ENCODE results near the gene B3GNT9. TPM values are rescaled to one million over a fixed set of nuclear protein-coding genes. Genes with fewer than 3 reads are reported as not detected.

B3GNT9 gene
- total RNA-seq, 4 donors from 2014 or later, result 6.8 to 19.2 (median 14.9) TPM

GRCh38 chr16:67182288-67182687 is 31.5 kb upstream of the B3GNT9 start:
- DNase-seq (ENCODE audit: low spot score) (no peak), ATAC-seq (ENCODE audit: low FRiP score) (no peak)
- TF ChIP-seq CTCF (IDR thresholded peaks at IDR 0.05), result no peak

- DNase-seq (ENCODE audit: low spot score) (no peak), ATAC-seq (ENCODE audit: low FRiP score) (peak; percentile 37)
- no peak for TF ChIP-seq CTCF (IDR thresholded peaks at IDR 0.05)
Observed at GRCh38 chr16:67181346-67181745, 30.5 kb upstream of the B3GNT9 start.

GRCh38 chr16:67180166-67180565 is 29.4 kb upstream of the B3GNT9 start:
- no peak for TF ChIP-seq CTCF (IDR thresholded peaks at IDR 0.05)
- no peak for DNase-seq (ENCODE audit: low spot score)
- ATAC-seq (ENCODE audit: low FRiP score), result no peak

- ATAC-seq (ENCODE audit: low FRiP score) (no peak), DNase-seq (ENCODE audit: low spot score) (no peak)
- TF ChIP-seq CTCF (IDR thresholded peaks at IDR 0.05), result no peak
Observed at GRCh38 chr16:67179421-67180080, 28.8 kb upstream of the B3GNT9 start.

GRCh38 chr16:67177743-67178699 is 27.2 kb upstream of the B3GNT9 start:
- ATAC-seq (ENCODE audit: low FRiP score) (peak; percentile 22), DNase-seq (ENCODE audit: low spot score) (no peak)
- TF ChIP-seq CTCF (IDR thresholded peaks at IDR 0.05), result no peak

- DNase-seq (ENCODE audit: low spot score) (no peak), ATAC-seq (ENCODE audit: low FRiP score) (no peak)
- no peak for TF ChIP-seq CTCF (IDR thresholded peaks at IDR 0.05)
Observed at GRCh38 chr16:67176662-67177061, 25.9 kb upstream of the B3GNT9 start.

Data from omental fat pad (tissue), 4 donors.